C4-2B (cell line): Measurements from ENCODE around the gene H1-8.
"Not testable (repeated sequence)": the region's sequence is repeated elsewhere in the genome, so short reads cannot be mapped to it uniquely, and the experiment has no call there.

ENCODE experiments used
- ZFX ChIP-seq: fragments of 450-650 bp; IDR thresholded peaks from 2 replicates; pipeline ENCODE4 v1.6.1; 2017
- TF ChIP-seq, protein P1 (sequence below): fragments of 450-650 bp; conservative IDR thresholded peaks from 2 replicates; pipeline ENCODE4 v1.5.1; 2017; ENCODE audit warnings: mild to moderate bottlenecking

GRCh38 chr3:129495006-129495639 lies 47.9 kb upstream of the H1-8 start:
- TF ChIP-seq, protein P1, sequence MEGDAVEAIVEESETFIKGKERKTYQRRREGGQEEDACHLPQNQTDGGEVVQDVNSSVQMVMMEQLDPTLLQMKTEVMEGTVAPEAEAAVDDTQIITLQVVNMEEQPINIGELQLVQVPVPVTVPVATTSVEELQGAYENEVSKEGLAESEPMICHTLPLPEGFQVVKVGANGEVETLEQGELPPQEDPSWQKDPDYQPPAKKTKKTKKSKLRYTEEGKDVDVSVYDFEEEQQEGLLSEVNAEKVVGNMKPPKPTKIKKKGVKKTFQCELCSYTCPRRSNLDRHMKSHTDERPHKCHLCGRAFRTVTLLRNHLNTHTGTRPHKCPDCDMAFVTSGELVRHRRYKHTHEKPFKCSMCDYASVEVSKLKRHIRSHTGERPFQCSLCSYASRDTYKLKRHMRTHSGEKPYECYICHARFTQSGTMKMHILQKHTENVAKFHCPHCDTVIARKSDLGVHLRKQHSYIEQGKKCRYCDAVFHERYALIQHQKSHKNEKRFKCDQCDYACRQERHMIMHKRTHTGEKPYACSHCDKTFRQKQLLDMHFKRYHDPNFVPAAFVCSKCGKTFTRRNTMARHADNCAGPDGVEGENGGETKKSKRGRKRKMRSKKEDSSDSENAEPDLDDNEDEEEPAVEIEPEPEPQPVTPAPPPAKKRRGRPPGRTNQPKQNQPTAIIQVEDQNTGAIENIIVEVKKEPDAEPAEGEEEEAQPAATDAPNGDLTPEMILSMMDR: not testable (repeated sequence)
- TF ChIP-seq ZFX: not testable (repeated sequence)
